GM18517 (cell line): ENCODE measurements around the gene TAF11.
"Not testable (repeated sequence)": the region's sequence is repeated elsewhere in the genome, so short reads cannot be mapped to it uniquely, and the experiment has no call there.

Experiments
- ATAC-seq: cut with Tn5 transposase; IDR thresholded peaks from one replicate; pipeline ENCODE4 v1.9.1; 2021; ENCODE audit warnings: mild to moderate bottlenecking, moderate library complexity; ENCODE audit not compliant: unreplicated experiment

The TAF11 gene

DNA sequence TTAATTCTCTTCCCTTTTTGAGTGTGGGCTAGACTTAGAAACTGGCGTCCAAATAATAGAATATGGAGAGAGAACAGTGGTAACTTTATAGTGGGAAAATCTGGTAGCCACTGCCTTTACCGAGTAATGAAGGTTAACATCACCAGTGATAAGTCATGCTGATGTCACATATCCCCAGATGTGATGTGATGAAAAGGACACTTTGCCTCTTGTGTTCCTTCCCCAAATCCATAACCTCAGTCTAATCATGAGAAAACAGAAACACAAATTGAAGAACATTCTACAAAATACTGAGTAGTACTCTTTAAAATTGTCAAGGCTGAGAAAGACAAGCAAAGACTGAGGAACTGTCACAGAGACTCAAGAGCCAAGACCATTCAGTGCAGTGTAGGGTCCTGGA is 19.0 kb upstream of the TAF11 start:
- ATAC-seq = no peak

DNA sequence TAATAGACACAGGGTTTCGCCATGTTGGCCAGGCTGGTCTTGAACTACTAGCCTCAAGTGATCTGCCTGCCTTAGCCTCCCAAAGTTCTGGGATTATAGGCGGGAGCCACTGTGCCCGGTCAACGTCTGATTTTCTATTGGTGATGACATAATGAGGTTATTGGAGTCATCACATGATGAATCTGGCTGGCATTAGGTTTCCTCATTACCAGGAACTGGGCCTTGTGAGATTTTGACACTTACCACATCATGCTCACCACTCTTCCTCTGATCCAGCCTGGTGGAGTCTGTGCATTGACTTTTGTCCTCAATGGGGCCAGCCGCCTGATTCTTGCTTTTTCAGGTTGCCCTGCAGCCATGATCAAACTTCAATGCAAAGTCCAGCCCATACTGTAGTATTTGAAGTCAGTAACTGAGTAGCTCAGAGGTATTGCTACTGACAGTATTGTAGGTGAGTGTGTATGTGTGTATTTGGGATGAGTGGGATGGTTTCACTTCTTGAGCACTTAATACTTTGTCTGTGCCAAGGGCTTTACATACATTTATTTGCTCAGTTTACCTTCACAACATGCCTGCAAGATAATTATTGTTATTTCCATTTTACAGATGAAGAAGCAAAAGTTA is 17.3 kb upstream of the TAF11 start:
- no peak for ATAC-seq

DNA sequence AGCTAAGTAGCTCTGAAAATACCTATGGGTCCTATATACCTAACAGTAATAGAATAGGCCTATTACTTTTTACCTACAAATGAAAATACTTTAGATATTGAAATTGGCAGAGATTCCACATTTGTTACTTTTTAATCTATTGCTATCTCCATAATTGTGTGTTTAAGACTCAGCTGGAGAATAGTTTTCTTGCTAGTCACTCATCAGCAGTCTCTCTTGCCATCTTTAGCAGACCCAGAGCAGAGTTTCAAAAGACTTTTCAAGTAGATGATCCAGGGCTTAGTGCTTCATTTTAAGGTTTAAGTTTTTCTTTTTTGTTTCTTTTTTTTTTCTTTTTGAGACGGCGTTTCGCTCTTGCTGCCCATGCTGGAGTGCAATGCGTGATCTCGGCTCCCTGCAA is 14.1 kb upstream of the TAF11 start:
- ATAC-seq = no peak

DNA sequence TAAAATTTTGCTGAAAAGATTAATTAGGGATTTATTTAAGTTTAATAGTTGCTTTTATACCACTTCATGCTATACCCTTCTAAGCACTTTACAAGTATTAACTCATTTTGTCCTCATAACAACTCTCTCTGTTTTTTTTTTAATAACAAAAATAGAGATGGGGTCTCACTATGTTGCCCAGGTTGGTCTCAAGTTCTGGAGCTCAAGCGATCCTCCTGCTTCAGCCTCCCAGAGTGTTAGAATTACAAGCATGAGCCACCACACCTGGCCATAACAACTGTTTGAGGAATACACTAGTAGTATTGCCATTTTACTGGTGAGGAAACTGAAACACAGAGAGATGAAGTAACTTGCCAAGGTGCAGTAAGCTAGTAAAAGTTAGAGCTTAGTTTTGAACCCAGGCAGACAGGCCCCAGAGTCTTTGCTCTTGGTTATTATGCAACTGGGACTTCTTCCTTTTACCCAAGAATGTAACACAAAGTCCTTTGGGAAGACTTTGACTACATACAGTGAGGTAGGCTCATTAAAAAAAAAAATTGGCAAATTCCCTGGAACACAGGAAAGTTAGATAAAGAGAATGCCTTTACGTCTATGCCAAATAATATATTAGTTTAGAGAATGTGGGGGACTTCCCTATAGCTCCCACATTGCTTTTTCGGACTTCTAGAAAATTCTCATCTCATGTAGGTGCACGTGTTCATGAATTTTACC is 12.6 kb upstream of the TAF11 start:
- no peak for ATAC-seq

DNA sequence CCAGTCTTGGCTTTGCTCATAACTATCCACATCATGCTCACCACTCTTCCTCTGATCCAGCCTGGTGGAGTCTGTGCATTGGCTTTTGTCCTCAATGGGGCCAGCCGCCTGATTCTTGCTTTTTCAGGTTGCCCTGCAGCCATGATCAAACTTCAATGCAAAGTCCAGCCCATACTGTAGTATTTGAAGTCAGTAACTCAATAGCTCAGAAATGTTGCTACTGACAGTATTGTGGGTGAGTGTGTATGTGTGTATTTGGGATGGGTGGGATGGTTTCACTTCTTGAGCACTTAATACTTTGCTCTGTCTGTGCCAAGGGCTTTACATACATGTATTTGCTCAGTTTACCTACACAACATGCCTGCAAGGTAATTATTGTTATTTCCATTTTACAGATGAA is 11.9 kb upstream of the TAF11 start:
- not testable (repeated sequence) for ATAC-seq

DNA sequence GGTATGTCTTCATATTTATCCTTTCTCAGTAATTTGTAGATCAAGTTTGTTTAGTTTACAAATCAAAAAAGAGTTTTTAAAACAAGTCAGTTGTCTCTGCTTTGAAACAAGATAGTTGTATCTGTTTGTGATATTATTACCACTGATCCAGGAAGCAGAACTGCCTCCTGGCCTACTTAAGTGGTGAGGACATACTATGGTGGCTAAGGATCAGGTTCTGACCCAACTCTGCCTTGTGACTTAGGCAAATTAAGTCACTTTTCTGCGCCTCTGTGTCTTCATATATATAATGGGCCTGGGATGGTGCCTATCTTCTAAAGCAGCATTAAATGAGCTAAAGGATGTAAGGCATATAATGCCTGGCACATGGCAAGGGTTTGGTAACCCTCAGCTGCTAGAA is 9.9 kb upstream of the TAF11 start:
- no peak for ATAC-seq

DNA sequence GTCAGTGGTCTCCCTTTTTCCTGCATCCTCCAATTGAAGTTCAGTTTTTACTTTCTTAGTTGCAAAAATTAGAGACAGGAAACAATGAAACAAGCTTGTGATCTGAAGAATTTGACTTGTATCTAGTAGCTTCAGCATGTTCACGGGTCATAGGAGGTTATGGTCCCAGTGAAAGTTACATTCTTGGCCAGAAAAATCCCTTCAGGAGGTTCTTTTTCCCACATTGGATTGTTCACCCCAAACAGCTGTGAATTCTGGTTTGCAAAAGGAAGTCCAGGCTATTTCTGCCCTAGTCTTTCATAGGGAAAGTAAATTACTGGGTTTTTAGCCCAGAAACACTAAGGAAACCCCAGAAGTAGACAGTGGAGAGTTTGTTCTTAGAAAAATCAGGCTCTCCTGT is 9.3 kb upstream of the TAF11 start:
- ATAC-seq = no peak

DNA sequence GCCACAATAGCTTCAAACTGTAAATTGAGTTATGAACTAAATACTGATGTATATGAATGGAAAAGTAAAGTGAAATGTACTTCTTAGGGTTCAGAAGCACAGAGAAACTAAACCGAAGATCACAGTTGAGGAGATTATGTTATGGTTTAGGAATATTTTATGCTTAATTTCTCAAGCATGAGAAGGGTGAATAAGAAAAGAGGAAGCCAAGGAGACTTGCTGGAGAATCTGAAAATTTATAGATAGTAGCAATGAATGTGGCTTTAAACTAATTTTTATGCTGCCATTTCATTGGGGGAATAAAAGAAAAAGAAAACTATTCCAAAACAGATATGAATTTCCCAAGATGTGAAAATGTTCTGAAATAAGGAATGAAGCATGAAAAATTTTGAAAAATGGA is 6.9 kb upstream of the TAF11 start:
- ATAC-seq = no peak

DNA sequence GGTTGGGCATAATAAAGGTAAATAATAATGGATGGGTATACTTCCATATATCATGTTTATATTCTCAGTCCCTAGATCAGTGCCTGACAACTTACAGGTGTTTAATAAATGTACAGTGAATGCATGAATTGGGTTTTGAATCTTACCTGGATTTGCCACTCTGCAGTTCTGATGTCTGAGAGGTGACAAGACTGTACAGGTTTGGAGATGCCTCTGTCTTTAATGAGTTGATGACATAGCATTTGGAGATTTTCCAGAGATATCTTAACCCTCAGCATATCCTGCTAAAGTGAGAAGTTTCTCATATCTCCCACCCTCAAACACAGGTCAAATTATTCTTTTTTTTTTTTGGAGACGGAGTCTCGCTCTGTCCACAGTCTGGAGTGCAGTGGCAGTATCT is 3.5 kb upstream of the TAF11 start:
- no peak for ATAC-seq

DNA sequence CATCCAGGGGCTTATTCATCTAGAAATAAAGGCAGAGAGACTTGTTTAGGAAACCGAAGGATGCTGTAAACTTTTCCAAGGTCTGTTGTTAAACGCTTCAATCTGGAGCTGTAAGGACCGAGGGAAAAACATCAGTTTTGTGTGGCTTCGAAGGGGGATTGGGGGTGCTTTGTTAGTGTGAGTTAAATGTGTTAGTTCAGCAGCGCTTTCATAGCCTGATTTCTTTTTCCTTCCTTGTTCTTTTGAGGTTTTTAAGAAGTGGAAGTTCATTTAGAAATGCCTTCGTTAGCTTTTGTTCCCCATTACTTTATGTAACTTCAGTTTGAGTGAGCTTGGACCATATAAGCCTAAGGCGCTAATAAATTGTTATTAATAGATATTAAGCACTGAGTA is 2.7 kb upstream of the TAF11 start:
- no peak for ATAC-seq

DNA sequence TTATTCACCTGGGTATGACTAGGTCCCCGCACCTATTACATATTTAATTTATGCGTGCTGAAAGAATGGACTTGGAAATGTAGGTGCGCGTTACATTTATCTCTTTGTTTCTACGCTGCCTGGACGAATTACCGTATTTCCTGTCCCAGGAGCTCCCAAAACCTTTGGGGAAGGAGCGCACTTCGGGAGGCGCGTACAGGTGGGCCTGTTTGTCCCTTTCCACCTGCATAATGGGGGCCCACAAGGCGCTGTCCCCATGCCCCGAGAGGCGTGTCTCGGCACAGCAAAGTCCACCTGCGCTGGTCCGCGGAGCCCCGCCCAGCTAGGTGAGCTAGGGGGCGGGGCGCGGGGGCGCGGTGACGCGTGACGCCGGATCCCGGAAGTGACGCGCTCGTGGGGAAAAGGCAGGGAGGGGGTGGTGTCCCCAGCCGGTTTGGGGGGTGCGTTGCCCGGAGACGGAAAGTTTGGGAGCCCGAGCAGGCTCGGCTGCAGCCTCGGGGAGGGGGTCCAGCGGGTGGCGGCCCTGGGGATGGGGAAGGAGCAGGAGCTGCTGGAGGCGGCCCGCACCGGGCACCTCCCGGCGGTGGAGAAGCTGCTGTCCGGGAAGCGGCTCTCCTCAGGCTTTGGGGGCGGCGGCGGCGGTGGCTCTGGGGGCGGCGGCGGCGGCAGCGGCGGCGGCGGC is 1.2 kb upstream of the TAF11 start, which contains the start of gene ANKS1A:
Gene ANKS1A, plus strand, starts transcription at position 382 of the 682 bp plus-strand sequence. Its CDS starts 148 bp downstream, at position 530.
- no peak for ATAC-seq

DNA sequence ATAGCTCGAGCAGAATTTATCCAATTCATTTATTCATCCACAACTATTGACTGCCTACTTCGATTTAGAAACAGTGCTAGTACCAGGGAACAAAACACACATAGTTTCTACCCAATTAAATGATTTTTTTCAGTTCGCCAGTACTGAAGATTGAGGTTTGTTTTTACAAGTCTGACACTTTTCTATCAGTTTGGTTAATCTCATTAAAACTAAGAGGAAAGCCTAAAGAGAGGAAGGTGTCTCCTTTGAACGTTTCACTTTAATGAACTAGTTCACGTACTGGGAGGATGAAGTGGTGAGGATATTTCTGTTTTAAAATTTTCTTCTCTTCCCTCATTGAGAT is 643 bp upstream of the TAF11 start:
- ATAC-seq = no peak

DNA sequence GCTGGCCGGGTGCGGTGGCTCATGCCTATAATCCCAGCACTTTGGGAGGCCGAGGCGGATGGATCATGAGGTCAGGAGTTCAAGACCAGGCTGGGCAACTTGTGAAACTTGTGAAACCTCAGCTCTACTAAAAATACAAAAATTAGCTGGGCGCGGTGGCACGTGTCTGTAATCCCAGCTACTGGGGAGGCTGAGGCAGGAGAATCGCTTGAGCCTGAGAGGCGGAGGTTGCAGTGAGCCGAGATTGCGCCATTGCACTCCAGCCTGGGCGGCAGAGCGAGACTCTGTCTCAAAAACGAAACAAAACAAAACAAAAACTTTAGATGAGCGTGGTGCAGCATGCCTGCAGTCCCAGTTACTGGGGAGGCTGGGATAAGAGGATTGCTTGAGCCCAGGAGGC is 2.0 kb downstream of the TAF11 start:
- ATAC-seq = not testable (repeated sequence)

DNA sequence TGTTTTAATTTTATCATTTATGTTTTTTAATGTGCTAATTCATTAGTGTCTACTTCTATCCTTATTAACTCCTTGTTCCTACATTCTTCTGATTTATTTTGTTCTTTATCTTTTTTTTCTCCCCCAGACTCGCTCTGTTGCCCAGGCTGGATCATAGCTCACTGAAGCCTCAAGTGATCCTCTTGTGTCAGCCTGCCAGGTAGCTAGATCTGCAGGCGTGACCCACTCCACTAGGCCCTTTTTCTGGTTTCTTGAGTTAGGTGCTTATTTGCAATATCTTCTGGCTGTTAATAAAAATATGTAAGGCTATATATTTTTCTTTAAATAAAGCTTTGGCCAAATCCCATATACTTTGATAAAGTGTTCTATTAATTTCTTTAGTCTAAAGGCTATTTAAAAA is 2.8 kb downstream of the TAF11 start:
- ATAC-seq = no peak

DNA sequence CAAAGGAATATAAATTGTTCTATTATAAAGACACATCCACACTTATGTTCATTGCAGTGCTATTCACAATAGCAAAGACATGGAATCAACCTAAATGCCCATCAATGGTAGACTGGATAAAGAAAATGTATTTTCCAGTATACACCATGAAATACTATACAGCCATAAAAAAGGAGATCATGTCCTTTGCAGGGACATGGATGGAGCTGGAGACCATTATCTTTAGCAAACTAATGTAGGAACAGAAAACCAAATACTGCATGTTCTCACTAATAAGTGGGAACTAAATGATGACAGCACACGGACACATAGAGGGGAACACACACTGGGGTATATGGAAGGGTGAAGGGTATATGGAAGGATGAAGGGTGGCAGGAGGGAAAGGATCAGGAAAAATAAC is 3.8 kb downstream of the TAF11 start:
- ATAC-seq = not testable (repeated sequence)

DNA sequence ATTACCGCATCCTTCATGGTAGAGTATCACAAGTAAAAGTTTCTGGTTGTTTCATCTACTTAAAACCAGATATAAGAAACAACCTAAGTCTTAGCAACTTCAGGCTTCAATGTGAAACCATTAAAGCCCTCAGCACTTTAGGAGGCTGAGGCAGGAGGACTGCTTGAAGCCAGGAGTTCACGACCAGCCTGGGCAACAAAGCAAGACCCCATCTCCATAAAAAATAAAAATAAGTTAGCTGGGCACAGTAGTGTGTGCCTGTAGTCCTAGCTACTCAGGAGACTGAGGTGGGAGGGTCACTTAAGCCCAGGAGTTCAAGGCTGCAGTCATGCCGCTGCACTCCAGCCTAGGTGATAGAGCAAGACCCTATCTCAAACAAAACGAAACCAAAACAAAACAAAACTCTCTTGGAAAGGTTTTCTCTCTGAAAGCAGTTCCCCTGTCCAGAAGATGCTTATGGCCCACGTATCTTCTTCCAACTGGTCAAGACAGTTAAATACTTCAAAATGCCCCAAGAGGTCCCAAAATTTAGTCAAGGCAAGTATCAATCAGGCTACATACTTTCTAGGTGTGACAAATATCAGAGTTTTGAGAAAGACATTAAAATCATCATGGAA is 9.9 kb downstream of the TAF11 start:
- no peak for ATAC-seq

DNA sequence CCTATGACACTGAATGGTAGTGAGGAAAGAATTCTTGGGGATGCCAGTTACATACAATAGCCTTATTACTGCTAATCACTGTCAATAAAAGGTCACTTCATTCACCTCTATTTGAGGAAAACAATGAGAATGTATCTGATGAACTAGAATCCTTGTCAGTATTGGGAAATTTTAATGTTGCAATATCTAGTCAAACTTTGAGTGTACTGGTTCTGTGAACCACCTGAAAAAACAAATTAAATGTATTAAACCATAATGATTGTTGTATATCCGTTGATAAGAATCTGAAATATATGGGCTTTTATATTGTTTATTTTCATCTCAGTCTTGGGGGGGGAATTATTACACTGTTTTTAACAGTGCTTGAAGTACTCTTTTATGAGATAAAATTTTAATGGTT is 10.6 kb downstream of the TAF11 start:
- no peak for ATAC-seq

DNA sequence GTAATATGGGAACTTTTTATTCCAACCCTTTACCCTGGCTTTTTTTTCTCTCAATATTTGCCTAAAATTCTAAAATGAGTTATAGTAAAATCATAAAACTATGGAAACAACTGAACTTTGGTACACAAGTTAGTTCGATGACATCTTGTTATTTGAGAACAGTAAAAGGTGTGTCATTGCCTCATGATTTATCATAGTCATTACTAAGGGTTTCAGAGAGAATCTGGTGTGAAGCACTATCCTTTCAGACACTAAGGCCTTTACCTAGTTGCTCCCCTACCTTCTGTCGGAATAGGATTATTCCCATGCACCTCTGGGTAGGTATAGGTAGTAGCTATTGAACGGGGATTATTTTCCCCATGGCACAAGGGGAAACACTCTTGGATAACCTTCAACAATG is 11.4 kb downstream of the TAF11 start:
- no peak for ATAC-seq

DNA sequence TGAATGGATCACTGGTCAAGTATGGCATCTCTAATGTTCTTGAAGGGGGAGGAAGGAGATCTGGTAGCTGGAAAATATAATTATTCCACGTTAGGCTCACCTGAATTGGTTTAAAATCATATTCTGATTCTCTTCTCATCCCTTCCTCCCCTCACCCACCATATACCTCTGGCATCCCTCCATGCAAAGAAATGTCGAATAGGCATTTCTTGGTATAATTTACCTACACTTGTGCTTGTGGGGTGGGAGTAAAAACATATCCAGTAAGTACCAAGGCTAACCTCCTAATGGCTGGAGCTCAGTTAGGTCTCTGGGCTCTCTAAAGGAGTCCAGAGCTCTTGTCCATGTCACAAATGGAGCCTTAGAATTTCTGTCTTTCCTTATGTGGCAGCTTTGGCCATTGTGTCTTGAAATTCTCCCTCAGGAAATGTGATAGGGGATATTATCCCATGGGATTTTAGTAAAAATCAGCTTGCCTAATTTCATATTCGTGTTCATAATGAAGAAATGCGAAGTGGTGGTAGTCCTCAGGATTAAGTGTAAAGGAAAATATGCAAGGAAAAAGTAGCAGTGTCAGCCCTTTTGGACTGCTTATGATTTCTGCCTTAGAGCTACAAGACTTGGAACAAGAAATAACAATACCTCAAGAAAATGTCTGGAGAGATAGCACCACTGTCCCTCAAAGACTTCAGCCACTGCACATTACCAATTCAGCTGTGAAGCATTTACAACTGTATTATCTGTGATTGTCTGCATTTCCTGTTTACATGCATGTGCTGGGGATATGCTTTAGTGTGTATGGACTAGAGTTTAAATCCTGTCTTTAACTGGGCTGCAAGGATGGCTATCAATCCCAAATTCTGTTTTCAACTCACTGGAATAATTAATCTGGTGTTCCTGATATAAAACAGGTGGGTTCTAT is 12.3 kb downstream of the TAF11 start:
- no peak for ATAC-seq

DNA sequence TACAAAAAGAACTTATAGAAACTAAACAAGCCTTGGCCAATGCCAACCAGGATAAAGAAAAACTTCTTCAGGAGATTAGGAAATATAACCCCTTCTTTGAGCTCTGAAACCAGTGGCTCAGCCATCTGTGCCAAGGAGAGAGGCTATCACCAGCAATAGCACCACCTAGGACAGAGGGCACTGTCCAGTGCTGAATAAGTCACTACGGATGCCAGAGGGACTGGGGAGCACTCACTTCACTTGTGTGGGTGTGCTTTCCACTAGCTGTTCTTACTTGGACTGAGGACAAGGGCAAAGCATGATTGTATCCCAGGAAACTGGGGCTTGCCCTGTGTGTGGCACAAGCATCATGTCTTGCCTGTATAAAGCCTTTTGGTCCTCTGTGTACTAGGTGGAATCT is 15.5 kb downstream of the TAF11 start:
- no peak for ATAC-seq

DNA sequence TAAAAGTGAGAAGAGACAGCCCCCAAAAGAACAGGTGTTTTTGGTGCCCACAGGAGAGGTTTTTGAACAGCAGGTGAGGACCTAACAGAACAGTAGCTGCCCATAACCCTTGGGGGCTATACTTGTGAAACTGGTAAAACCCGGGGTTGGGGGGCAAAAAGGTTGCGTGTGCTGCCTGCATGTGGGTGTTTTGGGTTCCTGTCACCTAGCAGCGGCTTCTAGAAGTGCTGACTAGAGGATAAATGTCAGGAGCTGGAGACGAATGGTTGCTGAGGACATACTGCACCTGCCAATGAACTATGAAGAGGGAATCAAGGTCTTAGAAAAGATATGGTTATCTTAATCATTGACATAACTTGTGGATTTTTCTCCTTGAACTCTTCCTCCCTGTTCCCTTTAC is 16.0 kb downstream of the TAF11 start:
- no peak for ATAC-seq
